IPS-11a (cell line): Measurements from ENCODE around the gene MRM2.

Experiments
- H3K4me3 ChIP-seq: one replicate; pipeline ENCODE4 v1.5.1; 2013; ENCODE audit warnings: low read depth, low read length, control low read depth

The MRM2 gene

DNA sequence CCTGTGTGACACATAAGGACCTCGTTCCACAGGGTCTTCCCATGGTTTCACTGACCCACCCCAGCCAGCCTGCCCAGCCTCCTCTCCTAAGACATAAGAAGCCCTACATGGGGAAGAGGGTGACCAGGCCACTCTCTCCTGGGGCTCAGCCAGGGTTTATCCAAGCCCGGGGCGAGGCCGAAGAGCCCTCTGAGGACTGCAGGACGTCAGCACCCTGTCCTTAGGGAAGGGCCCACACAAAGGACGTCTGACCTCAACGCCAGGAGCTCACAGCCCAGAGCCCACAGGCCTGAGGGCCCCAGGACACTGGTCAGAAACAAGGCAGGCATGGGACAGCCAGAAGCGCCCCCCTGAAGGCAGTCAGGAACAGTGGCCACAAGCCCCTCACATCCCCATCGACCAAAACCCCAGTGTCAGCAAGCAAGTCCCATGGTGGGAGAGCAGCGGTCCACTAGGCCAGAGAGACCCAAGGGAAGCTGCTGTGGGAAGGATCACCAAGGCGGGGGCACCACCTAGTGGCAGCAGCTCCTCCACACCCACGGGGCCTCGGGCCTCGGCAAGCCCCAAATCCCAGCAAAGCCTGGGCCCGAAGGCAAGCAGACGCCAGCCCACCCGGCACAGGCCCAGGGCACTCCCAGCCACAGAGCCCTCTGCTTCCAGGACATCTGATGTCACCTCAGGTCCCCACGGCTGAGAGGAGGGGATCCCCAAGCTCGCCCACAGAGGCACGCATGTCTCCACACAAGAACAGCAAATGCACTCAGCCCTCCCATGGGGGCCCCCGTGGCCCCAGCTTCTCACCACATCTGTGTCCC lies 32.7 kb downstream of the MRM2 start:
- no peak overlapping the region for H3K4me3 ChIP-seq

- no peak overlapping the region for H3K4me3 ChIP-seq
These were observed 33.3 kb downstream of the MRM2 start for GRCh38 chr7:2208712-2209111.

DNA sequence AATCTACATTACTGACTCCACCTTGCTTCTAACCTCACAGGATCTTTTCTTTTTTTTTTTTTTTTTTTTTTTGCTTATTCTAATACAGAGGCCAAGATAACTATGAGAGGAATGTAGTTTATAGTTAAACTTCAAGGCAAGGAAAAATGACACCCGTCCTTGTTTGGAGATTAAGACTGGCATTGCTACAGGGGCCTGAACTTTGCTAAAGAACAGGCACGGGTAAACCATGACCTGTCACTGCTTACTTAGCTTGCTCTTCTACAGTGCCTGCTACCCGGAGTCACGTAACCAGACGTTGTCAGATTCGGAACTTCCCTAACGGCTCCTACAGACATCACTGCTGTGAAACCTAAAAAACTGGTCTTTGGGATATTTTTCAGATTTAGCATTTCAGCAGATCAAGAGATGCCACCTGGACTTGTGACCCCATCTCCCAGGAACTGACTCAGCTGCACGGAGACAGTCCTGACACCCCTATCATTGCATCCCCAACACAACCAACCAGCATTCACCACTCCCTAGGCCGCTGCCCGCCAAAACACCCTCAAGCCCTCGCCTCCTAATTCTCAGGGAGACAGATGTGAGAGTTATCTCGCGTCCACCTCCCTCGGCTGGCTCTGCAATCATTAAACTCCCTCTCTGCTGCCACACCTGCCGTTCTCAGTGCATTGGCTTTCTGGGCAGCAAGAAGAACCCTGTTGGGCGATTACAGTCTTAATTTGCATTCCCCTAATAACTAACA lies 36.8 kb downstream of the MRM2 start:
- H3K4me3 ChIP-seq: no peak overlapping the region

DNA sequence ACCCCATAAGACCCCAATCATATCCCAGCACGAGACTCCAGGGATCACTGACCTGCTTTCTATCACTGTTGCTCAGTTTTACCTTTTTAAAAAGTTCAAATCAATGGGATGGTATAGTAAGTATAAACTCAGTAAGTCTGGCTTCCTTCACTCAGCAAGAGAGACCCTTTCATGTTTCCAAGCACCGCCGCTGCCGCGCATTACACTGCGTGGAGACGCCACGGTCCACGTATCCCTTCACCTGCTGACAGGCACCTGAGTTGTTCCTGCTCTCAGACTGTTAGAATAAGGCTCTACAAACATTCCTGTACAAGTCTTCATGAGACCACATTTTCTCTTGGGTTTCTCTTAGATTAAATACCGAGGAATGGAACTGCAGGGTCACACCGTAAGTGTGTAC lies 37.6 kb downstream of the MRM2 start:
- no peak overlapping the region for H3K4me3 ChIP-seq

DNA sequence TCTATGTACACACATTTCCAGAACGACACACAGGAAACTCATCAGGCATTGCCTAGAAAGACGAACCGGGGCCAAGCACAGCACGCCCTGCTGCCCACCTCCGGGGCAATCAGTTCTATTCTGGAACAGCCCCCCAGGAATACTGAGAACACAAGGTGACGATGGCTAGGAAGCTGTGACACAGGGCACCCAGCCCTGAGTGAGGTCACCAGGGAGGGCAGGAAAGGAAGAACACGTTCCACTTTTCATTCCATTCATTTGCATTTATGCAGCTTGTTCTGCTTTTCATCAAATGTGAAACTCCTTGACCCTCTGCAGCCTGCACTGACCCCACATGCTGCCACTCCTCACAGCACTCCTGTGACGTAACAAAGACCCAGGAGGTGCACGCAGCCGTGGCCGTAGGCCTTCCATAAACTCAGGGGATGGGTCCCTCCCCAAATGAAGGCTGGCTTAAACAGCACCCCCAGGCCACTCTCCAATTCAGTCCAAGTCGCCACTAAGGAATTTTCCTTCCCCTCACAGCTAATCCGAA lies 38.2 kb downstream of the MRM2 start:
- H3K4me3 ChIP-seq: no peak overlapping the region

- no peak overlapping the region for H3K4me3 ChIP-seq
These were observed 38.9 kb downstream of the MRM2 start for GRCh38 chr7:2202901-2203765.

GRCh38 chr7:2202361-2202761 lies 39.6 kb downstream of the MRM2 start:
- H3K4me3 ChIP-seq: no peak overlapping the region

DNA sequence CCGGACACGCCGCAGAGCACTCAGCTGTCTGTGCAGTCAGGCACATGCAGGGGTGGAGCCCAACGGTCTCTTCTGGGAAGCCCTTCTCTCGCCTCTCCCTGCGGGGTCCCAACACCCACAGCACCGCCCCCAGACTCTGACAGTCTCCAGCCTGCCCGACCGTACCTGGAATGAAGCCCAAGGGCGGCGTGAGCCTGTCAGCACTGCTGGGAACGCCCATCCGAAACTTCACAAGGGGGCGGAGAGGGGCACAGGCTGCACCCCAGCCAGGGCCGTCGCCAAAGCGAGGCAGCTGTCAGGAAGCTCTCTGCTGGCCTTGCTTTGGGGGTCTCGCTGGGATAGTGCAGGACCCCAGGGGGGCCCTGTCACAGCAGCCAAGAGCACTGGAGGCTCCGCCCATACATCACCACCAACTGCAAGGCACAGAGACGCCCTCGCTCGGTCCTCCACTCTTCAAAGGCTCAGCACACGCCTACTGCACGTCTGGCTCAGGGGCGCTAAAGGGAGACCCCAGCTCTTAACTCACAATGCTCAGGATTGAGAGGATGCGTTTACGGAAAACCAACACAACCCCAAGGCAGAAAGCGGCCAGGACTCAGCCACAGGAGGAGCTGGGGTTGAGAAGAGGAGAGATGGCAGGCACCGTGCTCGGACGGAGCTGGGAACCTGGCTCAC lies 40.2 kb downstream of the MRM2 start:
- H3K4me3 ChIP-seq: no peak overlapping the region

GRCh38 chr7:2201128-2201527 lies 40.9 kb downstream of the MRM2 start:
- no peak overlapping the region for H3K4me3 ChIP-seq

DNA sequence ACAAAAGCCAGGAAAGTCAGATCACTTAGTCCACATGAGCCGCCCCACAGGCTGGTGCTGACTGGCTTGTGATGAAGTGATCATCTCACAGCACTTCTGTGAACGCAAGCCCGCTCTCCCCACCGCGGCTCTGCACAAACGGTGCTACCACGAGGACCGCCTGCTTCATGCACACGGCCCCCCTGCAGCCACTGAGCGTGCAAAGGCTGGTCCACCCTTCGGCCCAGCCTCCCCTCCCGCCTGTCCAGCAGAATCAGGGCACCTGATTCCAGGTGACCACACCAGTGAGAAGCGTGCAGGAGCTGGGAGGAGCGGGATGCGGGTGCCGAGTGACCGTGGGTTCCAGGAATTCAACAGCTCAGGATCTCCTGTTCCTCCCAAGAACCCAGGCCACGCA lies 41.4 kb downstream of the MRM2 start:
- no peak overlapping the region for H3K4me3 ChIP-seq

GRCh38 chr7:2199956-2200583 lies 41.9 kb downstream of the MRM2 start:
- no peak overlapping the region for H3K4me3 ChIP-seq

DNA sequence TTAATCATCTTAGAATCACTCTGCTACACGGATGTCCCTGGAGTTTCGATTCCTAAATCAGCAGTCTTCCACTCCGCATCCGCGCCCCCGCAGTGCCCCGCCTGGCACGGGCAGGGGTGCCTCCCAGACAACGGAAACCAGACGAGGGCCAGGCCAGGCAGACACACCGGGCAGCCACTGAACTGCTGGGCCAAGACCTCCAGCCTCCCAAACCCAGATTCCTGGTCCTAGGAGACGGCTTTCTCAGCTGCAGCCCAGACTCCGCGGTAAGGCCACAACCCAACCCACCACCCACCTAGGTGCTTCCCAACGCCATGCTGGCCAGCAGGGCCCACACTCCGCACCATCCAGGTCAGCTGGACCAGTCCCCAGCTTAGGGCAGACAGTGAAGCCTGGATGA lies 42.5 kb downstream of the MRM2 start:
- H3K4me3 ChIP-seq: no peak overlapping the region

DNA sequence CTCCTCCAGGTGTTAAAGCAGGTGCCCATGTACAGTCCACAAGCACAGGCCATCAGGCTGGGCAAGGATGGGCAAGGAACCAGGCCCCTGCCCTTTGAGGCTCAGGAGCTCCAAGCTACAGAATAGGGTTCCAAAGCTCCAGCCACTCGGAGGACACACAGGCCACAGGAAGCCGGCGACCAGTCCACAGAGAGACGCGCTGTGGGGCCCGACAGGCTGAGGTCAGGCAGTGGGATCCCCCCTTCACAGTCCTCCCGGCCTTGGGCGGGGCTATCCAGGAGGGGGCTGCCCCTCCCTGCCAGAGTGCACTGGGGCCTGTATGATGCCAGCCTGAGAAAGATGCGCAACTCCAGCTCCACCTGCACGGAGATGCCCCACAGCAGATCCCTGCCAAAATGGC lies 43.2 kb downstream of the MRM2 start:
- H3K4me3 ChIP-seq: no peak overlapping the region

GRCh38 chr7:2198206-2198605 lies 43.8 kb downstream of the MRM2 start:
- H3K4me3 ChIP-seq: no peak overlapping the region

DNA sequence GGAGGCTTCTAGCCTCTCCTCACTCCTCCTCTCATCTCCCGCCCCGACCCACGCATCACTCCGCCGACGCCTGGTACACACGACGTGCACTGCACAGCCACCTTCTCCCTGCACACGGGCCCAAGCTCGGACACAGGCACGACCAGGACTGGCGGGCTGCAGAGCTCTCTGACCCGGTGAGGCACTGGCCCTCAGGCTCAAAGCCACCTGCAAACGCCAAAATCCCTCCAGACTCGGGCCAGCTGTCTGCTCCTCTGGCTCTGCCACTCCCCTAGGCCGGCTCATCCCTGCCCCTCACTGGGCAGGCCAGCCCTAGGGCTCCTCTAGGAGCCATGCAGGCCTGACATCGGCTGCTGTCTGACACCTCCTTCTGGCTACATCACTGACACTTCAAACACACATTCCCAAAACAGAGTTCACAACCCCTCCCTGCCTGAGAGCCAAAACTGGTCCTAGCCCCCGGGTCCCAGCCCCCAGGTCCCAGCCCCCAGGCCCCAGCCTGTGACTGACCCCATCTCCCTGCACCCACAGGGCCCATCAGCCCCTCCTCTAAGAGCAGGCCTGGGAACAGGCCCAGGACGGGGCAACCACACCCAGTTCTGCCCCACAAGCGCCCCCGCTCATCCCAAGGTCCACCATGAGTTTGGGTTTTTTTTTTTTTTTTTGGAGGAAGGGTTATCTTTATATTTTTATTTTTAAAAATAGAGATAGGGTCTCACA lies 44.4 kb downstream of the MRM2 start:
- H3K4me3 ChIP-seq: no peak overlapping the region

DNA sequence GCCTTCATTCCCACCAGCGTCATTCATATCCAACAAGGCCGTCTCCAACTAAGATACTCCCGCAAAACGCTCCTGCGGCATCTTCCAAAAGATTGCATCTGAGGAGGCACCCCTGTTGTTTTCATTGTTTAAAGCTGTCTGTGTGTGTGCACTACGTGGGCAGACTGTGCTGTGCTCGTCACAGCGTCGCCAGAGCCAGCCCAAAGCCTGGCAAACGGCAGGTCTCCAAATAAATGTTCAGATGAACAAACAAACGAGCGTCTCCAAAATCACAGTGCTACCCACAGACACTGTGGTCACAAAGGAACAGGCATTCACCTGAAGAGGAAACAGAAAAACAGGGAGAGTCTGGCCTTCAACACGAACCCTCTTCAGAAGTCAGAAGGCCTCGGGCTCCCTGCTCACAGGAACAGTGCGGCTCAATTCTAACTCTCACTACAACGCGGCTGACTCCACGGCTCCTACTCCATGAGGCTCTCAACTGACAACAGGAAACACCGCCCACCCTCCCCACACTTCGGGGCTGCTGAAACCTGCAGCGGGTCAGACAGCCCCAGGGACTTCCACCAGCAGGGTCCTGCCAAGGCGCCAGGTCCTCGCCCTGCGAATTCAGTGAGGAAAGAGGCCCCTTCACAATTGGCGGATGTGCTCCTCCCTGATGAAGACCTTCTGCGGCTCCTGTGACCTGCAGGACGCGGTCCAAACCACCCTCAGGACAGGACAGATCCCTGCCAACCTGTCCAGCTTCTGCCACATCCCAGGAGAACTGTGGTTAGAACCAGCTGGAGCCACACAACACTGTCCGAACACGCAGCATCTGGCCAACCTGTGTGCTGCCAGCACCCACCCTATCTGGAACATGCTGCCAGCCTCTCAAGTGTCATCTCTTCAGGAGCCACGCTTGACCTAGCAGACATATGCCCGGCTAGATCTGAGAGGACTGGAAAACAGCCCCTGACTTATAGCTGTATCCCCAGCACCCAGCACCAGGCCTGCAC lies 45.3 kb downstream of the MRM2 start:
- H3K4me3 ChIP-seq: no peak overlapping the region

DNA sequence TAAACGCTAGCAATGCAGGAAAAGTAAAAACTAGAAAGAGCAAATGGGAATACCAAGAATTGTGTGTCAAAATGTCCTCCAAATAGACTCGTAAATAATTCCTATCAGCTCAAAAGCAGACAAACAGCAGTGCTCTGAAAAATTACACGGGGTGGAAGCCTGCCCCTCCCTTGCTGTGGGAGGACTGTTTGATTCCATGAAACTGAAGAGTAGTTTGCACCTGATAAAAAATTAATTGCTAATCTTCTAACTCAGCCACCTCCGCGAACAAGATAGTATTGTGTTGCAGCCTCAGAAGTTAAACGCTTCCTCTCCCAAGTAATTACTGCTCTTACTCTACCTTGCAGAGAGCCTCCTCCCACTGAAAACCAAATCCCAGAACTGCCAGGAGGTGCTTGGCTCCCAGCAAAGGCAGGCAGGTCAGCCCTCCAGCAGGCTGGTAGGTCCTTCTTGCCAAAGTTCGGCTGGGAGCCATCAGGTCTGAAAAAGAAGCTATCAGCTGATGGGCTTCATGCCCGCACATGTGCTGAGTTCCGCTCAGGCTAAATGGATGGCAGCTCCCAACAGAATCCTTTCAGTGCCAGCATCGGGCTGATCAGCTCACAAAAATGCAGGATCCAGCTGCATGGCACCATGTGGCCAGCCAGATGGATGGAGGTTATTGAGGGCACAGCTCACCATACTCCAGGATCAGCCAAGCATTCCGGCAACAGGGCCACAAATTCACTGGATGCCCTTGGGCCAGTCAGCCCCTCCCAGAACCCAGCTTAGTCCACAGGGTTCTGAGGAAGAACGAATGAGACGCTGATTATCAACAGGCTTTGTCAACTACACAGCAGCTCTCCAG lies 46.4 kb downstream of the MRM2 start:
- no peak overlapping the region for H3K4me3 ChIP-seq
